Measurements from ENCODE around the gene CFAP91.
A peak's percentile ranks its signal among the peaks of the same experiment; 100 is the strongest.

The CFAP91 gene

DNA sequence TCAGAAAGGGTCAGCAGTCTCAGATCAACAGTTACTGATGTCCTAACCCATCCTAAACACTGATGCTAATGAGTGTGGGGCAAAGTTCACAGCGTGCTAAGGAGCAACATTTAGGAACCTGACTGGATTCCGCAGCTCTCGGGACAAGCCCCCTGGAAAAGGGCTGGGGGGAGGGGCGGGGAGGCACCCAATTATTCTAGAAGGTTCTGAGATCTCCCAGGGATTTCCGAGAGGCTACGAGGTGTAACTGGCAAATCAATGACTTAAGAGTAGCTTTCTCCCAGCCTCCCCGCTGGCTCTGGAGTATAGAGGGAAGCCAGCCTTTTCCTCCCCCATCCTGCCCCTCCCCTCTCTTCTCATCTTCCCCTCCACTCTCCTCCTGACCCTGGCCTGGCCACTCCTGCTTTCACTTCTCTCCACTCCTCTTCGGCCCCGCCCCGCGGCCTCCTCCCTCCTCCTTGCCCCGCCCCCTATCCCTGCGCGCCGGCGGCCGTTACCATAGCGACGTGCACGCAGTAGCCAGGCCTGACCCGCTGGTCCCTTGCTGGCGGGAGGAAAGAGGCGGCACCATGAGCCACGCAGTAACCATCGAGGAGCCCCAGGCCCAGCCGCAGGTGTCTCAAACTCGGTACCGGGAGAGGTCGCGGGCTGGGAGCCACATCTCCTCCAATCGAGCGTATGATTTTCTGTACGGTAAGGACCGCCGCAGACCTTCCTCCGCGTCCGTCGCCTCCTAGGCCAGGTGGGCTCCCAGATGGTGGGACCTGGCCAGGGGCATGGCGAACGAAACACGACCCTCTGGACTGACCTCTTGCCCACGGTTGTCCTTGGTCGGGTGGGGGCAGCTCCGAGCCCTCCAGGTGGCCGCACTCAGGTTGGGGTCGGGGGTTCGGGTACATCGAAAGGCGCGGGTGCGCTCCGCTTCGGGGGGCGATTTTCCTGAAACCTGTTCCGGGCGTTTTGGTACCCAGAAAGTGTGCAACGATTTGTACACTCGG is at the start of gene CFAP91:
TSS of gene CFAP91 (plus strand) at position 493 of the 998 bp plus-strand sequence. CDS start at position 570, 77 bp downstream.
- Histone ChIP-seq H3K27ac (peak within 1 kb of the TSS in 4 of 21 experiments; percentile 17 to 67 (median 56)), H3K4me3 (peak within 1 kb of the TSS; percentile 31 to 58 (median 47))

DNA sequence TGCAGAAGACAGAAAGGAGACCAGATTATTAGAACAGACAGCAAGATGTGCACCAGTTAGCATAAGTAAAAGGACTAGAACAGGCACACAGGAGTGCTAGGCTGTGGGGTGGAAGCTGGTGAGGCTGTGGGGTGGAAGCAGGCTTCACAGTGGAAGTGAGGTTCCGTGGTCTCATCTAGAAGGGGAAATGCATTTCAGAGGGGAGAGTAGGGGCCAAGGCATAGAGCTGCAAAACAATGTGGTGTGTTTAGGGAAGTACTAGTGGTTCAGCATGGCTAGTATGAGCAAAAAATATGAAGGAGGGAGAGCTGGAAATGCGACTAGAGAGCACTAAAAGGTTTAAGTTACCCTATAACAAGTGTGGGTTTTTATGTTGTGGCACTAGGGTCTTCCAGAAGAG is 48.9 kb upstream of the CFAP91 start:
- H3K4me3 ChIP-seq: no peak overlapping the region
- no peak overlapping the region for H3K27ac ChIP-seq

DNA sequence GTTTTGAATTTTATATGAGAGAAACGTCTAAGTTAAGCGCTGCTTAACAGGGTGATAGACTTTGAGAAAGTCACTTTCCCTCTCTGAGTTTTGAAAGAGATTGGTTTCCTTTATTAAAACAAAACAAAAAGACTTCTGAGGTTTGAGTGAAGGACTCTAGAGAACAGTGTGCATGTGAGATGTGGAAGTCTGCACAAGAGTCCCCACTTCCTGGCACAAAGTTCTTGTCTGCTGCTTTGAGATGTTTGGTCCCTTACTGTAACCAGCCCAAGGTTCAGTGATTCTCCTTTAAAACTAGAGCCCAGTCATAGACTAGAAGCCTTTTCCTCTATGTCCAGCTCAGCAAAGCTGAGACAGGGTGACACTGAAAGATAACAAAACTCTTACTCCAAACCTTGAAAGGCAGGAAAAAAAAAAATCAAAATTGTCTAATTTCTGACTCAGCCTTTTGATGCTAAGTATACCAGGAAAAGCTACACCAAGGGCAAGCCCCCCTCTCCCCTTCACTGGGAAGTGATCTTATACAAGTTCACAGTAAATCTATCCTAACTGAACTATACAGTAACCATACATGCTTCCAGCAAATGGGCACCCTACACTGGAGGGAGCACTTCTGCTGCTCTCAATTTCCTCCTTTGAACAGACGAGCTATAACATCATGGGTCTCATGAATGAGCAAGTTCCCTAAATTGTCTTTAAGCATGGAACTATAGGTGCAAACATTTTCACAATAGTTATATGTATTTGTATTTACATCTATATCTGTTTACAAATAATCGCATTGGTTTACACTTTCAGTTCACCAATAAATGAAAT is 44.7 kb upstream of the CFAP91 start:
- Histone ChIP-seq H3K4me3 (no peak overlapping the region), H3K27ac (peak overlapping the region in 1 of 21 experiments; percentile 33)

DNA sequence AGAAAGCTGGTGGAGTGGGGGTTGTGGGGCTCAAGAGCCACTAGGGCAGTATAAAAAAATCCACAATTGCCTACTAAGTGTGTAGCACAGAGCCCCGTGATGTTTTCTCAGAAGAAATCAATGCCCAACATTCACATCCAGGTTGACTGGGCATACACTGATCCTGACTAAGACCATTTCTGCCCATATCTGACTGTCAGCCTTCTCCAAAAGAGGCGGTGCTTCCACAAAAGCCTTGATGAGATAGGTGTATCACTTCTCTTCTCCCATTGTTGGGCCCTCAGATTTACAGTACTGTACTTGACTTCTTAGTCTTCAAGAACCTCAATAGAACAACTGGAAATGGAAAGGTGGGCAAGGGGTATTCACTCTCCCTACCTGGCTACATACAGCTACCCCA is 43.8 kb upstream of the CFAP91 start:
- H3K4me3 ChIP-seq: no peak overlapping the region
- H3K27ac ChIP-seq: no peak overlapping the region

DNA sequence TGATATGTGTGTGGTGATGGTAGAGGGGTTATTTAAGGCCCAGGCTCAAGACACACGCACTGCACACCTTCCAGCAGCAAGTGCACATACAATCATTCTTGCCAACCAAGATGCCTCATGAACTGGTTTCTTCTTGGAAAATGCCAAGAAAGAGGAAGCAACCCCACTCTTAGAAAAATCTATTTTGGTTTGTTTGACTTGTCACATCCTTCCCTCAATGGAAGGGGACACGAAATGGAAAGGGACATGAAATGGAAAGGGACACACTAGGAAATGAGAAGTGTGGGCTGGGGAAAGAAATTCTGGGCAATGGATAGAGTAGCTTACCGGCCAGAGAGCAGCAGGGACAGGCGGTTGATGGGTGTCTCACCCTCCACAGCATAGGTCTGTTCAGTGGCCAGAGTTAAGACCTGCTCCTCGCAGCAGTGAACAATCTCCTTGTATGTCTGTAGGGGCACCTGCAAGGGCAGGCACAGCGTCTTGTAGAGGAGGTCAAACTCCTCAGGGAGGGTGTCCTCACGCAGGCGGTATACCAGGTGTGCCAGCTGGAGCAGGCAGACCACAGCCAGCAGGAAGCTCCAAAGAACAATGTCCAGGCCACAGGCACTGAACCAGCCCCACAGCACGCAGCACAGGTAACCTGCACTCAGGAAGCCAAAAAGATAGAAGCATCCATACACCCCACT is 43.1 kb upstream of the CFAP91 start:
- no peak overlapping the region for H3K4me3 ChIP-seq
- H3K27ac ChIP-seq: peak overlapping the region in 7 of 21 experiments; percentile 4 to 55 (median 20)

DNA sequence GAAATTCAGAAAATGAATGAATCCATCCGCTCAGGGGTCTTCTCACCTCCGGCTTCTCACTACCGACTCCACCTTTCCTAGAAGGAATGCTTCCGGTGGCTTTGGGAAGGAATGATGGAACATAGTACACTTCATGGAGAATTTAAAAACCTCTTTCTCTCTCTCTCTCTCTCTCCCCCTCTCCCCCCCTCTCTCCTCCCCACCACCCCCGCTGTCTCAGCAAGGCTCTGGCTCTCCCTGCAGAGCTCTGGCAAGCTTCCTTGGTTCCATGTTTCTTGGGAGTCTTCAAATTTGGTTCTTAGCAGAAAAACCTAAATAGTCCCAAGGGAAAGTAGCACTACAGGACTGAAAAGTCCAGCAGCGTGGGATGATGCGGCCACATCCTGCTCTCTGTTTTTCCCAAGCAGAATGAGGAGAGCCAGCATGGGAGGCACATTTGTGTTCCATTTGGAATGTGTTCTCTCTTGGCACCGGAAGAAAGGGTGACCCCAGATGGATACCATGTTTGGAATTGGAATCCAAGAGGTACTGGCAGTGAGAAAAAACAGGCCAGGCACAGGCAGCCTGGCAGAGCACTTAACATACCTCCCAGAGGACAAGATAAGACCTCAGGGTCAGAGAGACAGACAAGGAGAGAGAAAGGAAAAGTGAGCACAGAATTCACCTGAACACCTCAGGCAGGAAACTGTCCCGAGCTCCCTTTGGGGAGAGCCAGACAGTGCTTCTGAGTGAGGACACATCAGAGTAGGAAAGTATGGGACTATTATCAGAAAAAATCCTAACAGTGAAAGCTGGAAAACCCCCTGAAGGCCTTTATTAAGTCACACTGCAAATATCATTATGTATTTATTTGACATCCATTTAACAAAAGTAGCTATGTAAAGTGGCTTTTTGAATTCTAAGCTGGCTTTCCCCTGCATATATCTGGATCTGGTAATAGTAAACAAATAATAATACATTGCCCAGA is 42.1 kb upstream of the CFAP91 start, which contains the start of gene POPDC2:
TSS of gene POPDC2 (minus strand) at position 116 of the 967 bp plus-strand sequence. CDS start 166 bp downstream, outside the sequence.
- Histone ChIP-seq H3K27ac (peak within 1 kb of the TSS in 9 of 21 experiments; percentile 7 to 67 (median 34)), H3K4me3 (no peak within 1 kb of the TSS)

DNA sequence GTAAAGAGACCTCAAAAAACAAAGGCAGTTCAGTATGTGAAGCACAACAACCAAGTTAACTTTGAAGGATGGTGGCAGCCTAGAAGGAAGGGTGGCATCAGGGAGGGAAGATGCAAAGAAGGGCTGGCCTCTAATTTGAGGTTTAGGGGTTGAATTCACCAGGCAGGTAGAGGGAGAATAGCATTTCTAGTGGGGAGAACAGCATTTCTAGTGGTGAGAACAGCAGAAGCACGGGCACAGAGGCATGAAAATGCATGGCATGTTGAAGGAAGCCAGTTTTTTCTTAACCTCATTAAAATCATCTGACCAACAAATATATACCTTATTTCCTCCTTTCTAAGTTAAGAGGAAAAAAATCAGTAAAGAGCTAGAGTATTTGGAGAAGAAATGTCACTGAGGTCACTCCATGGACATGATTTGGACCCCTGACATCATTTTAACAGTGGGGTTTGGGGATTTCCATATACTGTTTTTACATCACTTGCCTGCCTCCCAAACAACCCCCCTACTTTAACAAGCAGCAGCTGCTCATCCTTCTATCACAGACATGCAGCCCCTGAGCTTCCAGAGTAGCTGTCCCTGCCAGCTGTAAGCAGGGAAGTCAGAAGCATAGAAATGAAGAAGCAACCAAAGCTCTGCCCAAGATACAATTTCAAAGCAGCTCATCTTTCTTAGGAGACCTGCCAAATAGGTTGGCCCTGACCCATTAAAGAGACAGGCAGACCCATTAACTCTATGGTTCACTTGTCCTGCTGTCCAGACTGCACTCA is 40.0 kb upstream of the CFAP91 start:
- Histone ChIP-seq H3K4me3 (no peak overlapping the region), H3K27ac (peak overlapping the region in 10 of 21 experiments; percentile 4 to 67 (median 32))

DNA sequence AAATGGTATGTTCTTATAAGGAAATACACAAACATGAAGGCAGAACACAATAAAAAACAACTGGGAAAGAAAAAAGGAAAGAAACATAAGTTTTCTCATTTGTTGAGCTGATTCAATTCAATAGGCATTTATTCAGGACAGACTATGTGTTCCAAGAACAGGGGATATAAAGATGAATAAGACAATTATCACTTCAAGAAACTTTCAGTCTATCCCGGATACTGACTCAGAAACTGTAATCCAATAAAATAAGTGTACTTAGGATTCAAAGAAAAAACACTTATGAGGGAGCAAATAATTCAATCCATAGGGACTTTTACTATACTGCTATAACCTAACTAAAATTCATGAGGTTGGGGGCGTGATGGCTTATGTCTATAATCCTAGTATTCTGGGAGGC is 38.9 kb upstream of the CFAP91 start:
- Histone ChIP-seq H3K4me3 (no peak overlapping the region), H3K27ac (peak overlapping the region in 6 of 21 experiments; percentile 3 to 69 (median 20))

DNA sequence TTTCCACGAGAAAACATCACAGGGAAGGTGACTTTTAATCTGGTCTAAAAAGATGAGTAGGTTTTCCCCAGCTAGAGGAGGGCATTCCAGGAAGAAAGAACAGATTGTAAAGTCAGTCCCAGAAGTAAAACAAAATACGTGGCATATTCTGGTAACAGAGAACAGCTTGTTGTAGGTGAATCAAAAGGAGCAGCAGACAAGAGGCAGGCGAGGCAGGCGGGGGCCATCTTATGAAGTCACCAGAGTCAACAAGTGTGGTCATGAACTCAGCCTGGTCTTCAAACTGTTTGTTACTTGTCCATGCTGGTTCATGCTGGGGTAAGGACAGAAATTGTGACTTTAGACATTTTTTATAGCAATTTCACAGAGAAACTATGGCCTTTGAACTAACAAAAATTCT is 38.5 kb upstream of the CFAP91 start:
- peak overlapping the region in 4 of 21 experiments; percentile 3 to 69 (median 40) for H3K27ac ChIP-seq
- H3K4me3 ChIP-seq: no peak overlapping the region

DNA sequence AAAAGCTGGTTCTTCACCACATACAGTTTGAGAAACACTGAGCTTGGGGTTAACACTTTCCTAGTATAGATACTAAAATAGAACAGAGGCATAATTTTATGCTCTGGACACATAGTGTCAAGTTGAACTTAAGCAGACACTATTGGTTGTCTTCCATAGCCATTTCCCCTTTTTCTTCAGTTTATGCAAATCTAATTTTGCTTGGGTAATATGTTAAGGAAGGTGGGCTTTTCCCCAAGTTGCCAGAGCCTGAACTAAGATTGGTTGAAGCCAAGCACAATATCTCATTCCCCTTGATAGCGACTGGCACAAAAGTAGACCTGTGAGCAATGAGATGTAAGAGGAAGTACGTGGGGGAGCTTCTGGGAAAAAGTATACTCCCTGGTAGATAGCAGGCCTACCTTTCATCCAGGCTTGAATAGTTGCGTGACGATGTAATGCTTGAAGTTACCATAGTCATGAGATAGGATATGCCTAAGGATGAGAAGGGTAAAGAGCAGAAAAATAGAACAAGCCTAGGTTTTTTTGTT is 37.9 kb upstream of the CFAP91 start:
- H3K4me3 ChIP-seq: no peak overlapping the region
- H3K27ac ChIP-seq: peak overlapping the region in 3 of 21 experiments; percentile 28 to 69 (median 67)

DNA sequence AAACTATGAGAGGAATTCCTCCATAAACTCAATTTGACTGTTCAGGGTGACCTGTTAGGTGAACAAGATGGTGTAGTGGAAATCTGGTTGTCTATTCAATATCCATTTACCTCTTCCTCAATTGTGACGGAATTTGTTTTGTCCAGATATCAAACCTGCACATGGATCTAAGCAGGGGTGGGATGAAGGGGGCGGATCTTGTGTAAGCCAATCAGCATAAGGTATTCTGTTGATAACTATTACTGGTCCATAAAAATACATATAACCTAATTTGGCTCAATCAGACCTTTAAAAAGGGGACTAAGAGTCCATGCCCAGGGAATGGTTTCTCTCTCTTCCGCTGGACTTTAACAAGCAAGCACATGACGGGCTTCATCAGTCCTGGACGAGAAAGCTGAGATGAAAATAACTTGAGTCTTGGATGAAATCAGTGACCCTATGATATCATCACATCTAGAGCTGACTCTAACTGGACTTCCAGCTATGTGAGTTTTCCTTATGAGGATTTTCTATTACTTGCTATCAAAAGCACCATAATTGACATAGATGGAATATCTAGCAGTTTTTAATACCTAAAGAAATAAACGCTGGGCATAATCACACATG is 36.8 kb upstream of the CFAP91 start:
- no peak overlapping the region for H3K4me3 ChIP-seq
- no peak overlapping the region for H3K27ac ChIP-seq

DNA sequence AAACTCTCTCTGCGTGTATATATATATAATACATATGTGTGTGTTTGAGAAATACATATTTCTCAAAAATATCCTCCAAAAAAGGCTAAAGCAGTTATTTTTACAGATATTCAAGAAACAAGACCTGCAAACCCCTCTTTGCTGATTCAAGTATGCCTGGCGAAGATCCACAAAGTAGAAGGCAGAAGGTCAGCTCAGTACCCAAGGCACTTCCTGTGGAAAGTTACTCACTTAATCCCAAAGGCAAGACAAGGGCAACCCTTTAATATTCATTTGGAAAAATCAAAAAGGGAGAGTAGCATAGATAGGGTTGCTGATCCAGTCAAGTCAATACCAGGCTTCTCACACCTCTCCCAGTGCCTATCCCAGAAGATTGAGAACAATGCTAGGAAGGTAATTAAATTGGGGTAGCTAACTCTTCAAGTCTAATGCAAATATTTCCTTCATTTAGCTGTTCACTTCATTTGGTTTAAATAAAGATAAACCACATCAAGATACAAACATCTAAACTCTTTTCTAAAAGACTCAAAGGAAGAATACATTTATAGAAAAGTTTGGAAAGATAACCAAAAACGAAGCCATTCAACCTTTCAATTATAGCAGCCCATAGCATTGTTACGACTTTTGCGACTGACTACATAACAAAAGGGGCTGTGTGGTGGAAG is 32.8 kb upstream of the CFAP91 start:
- no peak overlapping the region for H3K4me3 ChIP-seq
- H3K27ac ChIP-seq: no peak overlapping the region

DNA sequence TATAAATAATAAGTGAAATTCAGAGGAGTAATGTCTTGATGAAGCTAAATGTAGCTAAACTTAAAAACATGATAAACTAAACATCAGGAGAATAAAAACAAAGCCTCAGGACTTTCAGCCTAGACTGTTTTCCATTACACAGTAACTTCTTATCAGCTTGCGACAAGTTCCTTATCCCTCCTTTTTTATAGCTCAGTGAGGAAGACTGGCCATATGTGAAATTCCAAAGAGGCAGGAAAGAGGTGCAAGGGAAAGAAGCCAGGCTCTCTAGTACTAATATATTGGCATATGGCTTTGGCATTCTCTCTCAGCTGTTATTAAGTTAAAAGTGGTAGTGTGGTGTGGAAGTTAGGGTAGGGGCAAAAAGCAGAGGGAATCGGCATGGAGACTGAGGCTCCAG is 30.0 kb upstream of the CFAP91 start:
- H3K4me3 ChIP-seq: no peak overlapping the region
- H3K27ac ChIP-seq: no peak overlapping the region

DNA sequence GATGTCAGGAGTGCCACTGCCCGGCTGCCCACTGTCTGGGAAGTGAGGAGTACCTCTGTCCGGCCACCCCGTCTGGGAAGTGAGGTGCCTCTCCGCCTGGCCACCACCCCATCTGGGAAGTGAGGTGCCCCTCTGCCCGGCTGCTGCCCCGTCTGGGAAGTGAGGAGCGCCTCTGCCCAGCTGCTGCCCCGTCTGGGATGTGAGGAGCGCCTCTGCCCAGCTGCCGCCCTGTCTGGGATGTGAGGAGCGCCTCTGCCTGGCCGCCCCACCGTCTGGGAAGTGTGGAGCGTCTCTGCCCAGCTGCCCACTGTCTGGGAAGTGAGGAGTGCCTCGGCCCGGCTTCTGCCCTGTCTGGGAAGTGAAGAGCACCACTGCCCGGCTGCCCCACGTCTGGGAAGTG is 28.9 kb upstream of the CFAP91 start:
- H3K4me3 ChIP-seq: no peak overlapping the region
- no peak overlapping the region for H3K27ac ChIP-seq

DNA sequence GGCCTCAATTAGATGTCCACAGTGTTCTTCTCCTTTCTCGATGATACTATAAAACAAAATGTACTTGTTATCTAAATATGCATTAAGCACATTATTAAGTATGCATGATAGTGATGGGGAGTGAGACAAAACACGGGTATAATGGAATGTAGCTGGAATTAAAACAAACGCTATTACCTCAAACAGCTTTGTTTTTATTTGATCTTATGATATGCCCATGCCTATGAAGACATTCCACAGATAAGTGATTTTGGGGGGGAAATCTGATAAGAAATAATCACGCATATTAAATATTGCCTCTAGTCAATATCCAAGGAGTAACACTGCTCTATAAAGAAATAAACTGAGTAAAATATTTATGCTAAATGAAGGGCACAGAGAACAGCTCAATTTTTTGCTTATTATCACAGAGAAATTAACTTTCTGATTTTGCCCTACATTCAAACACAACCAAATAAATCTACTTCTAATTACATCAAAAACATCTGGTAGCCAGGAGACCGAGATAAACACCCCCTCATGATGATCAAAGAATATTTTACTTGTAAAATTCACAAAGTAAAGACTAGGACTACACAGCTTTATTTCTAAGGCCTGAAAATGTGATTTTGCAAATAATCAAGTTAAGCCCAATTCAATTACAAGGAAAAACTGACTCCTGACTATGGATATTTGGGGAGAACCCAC is 27.5 kb upstream of the CFAP91 start:
- H3K27ac ChIP-seq: peak overlapping the region in 7 of 21 experiments; percentile 89 to 94 (median 93)
- H3K4me3 ChIP-seq: no peak overlapping the region

DNA sequence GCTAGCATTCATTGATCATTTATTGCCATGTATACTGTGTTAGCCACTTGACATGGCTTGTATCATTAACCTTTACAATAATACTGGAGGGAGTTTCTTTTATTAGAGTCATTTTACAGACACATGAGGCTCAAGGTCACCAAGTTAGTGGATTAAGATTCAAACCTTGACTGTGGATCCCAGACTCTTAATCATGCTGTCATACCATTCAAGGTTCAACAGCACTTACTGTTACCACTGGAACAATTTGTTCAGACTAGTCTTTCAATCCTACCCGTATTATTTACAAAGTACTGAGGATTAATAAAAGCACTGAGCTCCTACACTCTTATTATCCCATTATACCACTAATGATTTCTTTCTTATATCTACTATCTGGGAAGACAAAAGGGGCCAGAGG is 26.8 kb upstream of the CFAP91 start:
- H3K27ac ChIP-seq: peak overlapping the region in 18 of 21 experiments; percentile 14 to 94 (median 92)
- H3K4me3 ChIP-seq: peak overlapping the region in 5 of 7 experiments; percentile 62 to 80 (median 68)
